GM19324 (cell line): Measurements from ENCODE around the gene SPO11.
"Not testable (repeated sequence)": the region's sequence is repeated elsewhere in the genome, so short reads cannot be mapped to it uniquely, and the experiment has no call there.

Source experiments
- ATAC-seq: cut with Tn5 transposase; IDR thresholded peaks from one replicate; pipeline ENCODE4 v1.9.1; 2021; ENCODE audit warnings: mild to moderate bottlenecking, moderate library complexity; ENCODE audit not compliant: unreplicated experiment, low FRiP score

Gene SPO11

DNA sequence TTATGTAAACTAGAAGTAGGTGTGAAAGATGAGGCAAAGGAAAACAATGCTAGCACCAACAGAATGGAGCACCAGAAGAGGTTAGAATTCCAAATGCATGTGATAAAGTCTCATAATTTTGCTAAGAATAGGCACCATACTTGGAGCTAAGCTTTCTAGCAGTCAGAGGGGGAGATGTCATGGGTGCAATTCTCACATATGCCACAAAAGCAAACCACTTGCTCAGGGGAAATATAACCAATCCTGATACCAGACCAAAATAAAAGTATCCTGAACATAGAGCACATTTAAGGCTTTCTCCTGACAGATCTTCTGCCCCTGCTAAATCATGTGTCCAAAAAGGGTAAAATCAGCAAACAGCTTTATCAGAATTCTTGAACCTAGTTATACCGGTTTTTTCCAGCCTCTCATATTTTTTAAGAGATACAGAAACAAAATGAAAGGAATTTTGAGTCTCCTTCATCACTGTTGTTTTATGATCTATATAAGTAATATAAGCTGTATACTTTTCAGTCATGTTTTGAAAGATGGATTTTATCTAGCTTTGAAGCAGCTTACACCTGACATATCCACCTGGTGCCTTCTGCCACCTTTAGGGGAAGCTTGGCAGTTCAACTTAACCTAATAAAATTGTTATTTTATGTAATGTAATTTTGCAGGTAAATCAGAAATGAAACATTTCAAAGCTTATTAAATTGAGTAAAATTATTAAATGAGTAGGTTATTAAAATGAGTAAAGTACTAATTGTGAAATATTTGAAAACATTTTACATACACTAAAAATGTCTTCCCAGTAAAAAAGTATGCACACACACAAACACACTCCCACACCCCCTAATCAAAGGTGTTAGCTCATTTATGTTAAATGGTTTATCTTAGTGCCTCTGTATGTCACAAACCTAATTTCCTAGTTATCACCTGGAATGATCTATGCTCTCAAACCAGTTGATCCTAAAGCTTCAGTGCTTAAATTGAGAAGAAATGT is 2.8 kb downstream of the SPO11 start:
- no peak for ATAC-seq

DNA sequence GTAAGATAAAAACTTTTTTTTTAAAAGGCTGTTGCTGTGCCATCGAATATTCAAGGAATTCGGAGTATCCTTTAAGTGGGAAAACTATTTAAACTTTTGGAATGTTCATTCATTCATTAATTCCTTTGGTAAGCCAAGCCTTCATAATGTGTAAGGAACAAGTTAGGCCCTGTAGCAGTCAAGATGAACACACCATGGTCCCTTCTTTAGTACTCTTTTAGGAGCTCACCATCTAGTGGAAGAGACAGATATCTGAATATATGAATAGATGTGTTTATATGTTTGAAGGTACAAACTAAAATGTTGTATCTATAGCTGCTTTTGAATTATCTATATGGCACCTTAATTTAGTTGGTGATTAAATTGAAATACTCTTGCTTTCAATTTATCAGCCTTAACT is 5.8 kb downstream of the SPO11 start:
- no peak for ATAC-seq

DNA sequence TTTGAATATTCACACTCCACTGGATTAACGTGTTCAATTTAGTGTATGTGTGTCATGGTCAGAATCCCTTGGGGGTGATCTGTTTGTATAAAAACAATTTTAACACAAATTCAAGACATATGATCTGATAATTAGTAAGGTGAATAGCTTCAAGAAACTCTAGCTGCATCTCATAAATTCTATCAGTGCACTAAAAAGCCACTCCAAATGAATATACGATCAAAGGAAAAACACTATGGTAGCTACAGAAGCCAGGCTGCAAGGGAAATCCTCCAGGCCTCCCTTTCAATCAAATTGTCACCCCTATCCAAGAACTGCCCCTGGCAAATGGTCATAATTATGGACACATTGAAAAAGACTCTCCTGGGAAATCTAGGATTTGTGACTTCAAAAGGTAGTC is 12.1 kb downstream of the SPO11 start:
- ATAC-seq, result no peak

DNA sequence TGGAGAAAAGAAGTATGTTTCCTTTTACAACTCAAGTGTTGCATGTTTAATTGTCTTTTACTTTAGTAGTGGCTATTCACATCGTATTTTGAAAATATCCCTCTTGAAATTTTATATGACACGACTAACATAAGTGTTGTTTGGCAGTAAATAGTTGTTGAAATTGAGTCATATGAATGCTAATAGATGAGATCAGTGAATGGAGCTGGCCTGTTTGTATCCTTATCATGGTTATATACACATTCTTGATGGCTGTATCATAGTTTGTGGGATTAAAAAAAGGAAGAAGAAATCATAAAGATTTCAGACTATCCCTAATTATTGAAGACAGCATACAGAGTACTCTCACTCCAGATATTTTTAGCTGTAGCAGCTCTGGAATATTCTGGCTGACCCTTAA is 13.2 kb downstream of the SPO11 start:
- ATAC-seq, result no peak

DNA sequence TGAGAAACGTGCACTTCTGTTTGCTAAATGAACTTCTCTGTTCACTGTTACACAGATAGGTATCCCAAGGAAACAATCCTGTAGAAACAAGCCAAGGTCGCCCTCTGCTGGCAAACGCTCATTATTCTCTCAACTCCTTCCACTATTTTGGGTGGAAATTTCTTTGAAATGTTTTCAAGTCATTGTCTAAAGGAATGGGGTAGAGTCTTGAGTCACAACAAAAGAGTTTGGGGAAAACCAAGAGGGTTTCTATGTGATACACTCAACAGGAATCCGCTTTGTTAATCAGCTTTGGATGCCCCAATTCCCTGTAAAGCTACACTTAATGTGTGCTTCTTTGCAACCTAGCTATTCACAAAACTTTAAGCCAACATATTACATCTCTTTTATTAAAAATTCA is 16.9 kb downstream of the SPO11 start:
- no peak for ATAC-seq

DNA sequence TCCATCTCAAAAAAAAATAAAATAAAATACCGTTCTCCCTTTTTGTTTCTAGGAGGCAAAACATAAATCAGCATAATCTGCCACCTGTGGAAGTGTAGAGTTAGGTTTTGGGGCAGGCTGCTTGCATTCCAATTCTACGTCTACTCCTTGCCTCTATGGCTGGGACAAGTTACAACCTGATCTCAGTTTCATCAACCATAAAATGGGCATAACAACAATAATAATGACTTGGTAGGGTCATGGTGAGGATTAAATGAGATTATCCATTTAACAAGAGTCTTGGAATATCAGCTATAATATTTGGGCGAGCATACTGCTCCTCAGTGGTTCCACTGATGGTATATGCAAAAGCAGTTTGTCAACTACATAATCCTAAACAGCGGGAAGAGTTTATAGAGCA is 17.8 kb downstream of the SPO11 start:
- no peak for ATAC-seq

DNA sequence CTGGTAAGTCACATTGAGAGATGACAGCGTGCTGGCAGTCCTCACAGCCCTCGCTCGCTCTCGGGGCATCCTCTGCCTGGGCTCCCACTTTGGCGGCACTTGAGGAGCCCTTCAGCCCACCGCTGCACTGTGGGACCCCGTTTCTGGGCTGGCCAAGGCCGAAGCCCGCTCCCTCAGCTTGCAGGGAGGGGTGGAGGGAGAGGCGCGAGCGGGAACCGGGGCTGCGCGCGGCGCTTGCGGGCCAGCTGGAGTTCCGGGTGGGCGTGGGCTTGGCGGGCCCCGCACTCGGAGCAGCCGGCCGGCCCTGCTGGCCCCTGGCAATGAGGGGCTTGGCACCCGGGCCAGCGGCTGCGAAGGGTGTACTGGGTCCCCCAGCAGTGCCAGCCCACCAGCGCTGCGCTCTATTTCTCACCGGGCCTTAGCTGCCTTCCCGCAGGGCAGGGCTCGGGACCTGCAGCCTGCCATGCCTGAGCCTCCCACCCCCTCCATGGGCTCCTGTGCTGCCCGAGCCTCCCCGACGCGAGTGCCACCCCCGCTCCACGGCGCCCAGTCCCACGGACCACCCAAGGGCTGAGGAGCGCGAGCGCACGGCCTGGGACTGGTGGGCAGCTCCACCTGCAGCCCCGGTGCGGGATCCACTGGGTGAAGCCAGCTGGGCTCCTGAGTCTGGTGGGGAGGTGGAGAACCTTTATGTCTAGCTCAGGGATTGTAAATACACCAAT is 18.8 kb downstream of the SPO11 start:
- ATAC-seq, result not testable (repeated sequence)

DNA sequence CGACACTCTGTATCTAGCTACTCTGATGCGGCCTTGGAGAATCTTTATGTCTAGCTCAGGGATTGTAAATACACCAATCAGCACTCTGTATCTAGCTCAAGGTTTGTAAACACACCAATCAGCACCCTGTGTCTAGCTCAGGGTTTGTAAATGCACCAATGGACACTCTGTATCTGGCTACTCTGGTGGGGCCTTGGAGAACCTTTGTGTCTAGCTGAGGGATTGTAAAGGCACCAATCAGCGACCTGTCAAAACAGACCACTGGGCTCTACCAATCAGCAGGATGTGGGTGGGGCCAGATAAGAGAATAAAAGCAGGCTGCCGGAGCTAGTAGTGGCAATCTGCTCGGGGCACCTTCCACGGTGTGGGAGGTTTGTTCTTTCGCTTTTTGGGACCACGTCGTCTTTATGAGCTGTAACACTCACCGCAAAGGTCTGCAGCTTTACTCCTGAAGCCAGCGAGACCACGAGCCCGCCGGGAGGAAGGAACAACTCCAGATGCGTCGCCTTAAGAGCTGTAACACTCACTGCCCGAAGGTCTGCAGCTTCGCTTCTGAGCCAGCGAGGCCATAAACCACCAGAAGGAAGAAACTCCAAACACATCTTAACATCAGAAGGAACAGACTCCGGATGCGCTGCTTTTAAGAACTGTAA is 19.4 kb downstream of the SPO11 start:
- ATAC-seq, result not testable (repeated sequence)

DNA sequence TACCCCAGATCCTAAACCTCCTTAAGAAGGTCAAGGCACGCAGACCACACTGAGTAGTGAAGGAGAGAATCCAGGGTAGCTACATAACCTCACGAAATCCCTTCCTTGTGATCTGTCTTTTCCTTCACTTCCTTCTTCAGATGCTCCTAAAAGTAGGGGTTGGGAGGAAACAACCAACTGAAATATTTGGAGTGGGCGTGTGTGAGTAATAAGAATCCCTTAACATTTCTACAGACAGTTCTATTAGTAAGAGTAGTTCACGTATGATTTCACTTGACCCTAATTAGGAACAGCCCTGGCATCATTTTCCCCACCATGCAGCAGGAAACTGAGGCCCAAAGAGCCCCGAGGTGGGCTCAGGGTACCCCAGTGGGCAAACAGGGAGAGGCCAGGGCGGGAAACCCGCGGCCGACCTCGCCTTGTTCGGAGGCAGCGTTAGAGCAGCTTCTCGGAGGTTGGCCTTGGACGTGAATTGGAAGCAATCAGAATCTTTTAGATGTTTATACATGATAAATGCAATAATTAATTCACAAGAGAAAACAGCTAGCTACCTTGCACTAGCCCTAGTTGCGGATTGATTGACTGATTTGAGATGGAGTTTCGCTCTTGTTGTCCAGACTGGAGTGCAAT is 20.6 kb downstream of the SPO11 start:
- no peak for ATAC-seq

DNA sequence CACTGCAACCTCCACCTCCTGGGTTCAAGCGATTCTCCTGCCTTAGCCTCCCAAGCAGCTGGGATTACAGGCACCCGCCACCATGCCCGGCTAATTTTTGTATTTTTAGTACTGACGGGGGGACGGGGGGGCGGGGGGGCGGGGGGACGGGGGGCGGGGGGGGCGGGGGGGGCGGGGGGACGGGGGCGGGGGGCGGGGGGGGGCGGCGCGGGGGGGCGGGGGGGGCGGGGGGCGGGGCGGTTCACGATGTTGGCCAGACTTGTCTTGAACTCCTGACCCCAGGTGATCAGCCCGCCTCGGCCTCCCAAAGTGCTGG is 21.1 kb downstream of the SPO11 start:
- not testable (repeated sequence) for ATAC-seq

DNA sequence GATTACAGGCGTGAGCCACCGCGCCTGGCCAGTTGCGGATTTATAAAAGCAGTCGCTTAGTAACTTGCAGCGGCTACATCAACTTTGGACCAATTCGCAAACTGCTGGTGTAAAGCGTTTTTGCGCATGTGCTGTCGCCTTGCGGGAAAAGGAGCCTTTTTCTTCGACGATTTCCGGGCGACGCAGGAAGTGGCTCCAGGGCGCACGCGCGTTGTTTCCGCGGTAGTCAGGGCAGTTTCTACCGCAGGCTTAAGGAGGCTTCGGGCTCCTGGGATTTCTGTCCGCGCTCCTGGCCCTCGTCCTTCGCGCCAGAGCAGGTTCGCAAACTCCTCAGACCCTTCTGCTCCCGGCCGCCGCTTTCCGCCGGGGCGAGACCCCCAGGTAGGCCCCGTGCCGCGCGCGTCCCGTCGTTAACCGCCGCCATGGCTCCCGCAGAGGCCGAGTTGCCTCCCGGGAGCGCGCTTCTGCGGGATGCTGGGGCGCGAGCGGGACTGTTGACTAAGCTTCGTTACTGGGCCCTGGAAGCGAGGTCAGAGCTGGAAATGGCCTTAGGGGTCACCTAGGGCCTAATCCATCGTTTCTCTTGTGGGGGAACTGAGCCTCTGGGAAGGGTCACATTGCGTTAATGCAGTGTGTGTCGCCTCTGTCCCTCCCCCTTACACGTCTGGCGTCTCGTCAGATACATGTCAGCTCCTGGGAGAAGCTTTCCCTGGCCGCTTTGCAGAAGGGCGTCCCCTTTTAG is 21.6 kb downstream of the SPO11 start, which contains the start of gene RAE1:
TSS of gene RAE1 (plus strand) at position 214 of the 742 bp plus-strand sequence. CDS start 2,784 bp downstream, outside the sequence.
- ATAC-seq, result peak; percentile 80

DNA sequence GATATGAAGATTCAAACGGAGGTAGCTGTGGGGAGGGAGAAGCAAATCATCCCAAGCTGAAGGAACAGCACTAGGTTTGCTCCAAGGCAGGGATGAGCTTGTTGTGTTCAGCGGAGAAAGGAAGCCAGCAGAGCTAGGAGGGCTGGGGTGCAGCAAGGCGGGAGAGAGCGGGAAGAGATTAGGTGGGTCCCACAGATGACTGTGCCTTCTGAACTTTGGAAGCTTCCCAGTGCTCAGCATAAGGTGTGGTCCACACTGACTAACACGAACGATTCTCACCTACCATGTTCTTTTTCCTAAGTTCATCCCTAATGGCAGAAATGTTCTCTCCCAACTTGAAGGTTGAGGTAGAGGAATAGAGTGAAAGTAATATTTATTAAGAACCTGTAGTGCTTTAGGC is 22.7 kb downstream of the SPO11 start:
- no peak for ATAC-seq

DNA sequence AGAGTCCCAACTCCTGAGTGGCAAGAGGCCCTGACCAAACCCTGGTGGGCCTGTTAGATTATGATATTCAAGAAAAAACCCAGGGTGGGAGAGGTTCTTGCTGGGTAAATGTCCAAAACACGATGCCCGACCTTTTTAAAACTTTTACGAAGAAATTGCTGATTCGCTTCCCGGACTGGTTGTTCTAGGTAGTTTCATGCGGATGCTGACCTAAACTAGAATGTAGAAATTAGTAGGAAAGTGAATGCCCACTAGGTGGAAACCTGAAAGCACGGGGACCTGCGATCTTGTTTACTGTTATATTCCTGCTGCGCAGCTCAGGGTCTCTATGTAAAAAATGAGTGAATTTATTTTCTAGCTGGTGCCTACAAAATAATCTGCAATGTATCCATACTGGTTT is 23.7 kb downstream of the SPO11 start:
- no peak for ATAC-seq

DNA sequence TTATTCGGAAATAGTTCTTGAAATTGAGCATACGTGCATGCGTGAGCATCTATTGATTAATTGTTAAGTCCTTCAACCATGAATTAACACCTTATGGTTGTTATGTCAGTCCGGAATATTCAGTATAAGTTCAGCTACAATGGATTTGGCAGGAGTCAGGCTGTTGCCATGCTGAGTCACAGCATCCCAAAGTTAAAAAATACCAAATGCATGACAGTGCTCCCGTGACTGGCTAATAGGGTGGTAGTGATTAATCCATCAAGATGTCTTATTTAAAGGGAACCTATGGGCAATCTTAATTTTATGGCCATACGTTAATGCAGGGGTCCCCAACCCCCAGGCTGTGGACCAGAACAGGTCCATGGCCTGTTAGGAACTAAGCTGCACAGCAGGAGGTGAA is 31.9 kb downstream of the SPO11 start:
- ATAC-seq, result no peak

DNA sequence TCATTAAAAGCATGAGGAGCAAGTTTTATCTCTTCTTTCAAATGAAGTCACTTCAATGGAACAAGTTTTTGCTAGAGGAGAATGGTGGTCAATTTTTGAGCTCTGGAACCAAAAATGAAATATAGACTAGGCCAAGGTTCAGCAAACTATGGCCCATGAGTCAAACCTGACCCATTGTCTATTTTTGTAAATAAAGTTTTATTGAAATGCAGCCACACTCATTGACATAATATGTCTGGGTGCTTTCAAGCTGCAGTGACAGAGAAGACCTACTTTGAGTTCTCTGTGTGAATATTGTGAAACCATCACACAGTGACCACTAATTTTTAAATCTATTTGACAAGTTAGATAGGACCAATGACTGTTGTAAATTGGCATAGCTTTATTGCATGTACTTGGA is 34.8 kb downstream of the SPO11 start:
- no peak for ATAC-seq

DNA sequence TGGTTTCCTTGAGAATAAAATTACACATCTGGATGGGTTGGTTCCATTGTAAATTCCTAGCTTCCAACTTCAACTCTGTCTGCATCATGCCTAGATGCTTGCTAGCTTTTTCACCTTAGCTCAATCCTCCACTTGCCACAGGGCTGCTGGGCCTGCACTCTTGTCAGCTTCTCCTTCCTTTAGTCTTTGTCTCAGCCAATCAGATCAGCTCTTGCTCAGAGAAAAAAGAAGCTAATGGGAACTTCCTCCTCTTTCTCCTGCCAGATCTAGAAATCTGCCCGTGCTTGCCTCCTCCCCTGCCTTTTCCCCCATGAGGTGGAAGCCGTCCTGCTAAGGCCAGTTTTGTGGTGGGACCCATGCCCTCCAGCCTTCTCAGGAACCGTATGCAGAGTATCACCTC is 40.0 kb downstream of the SPO11 start:
- no peak for ATAC-seq

DNA sequence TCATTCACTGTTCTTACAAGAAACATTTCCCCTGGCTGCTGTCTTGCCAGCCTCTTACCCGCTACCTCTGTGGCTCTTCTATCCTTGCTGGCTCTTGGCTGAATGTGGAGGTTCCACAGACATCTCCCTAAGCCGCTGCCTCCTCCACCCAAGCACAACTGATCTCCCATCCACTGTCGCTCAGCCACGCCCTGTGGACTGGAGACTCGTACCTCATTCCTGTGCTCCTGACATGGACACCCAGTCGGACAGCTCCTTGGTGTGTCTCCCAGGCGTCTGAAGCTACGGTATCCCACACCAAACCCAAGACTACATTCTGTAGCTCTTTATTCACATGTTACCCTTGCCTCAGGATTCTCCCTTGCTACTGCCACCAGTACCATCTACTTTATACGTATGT is 40.7 kb downstream of the SPO11 start:
- ATAC-seq, result no peak

DNA sequence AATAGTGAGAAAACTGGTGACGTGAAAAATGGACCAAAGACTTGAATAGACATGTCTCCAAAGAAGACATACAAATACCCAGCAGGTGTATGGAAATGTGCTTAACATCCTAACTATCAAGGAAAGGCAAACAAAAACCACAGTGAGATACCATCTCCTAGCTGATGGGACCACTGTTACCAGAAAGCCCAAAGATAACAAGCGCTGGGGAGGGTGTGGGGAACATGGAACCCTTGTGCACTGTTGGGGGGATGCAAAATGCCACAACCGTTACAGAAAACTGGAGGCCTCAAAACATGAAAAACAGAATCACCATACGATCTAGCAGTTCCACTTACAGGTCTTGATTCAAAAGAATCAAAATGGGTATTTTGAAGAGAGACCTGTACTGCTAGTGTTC is 41.8 kb downstream of the SPO11 start:
- ATAC-seq, result no peak

DNA sequence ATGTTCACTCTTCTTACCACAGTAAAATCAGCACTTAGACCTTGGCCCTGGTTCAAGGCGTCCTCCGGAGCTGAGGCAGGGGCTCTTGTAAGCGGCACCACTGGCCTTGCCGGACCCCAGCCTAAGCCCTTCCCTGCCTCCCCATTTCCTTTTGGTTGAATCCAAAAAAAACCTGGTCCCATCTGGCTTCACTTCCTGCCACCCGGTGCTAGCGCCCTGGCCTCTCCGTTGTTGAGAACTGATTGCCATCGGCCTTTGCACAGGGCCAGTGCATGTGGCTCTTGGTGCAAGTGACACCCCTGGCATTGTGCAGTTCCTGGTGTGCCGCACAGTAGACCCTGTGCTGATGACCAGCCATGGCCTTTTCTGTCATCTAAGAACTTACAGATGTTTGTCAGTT is 42.6 kb downstream of the SPO11 start:
- no peak for ATAC-seq
